ENCODE results near the gene FPR3. TPM values are rescaled to one million over a fixed set of nuclear protein-coding genes. Genes with fewer than 3 reads are reported as not detected.

Gene FPR3
- total and polyA plus RNA-seq, 2 donors (not counting 3 experiments of a cell fraction or from before 2014, with no cell fraction given) = not detected

DNA sequence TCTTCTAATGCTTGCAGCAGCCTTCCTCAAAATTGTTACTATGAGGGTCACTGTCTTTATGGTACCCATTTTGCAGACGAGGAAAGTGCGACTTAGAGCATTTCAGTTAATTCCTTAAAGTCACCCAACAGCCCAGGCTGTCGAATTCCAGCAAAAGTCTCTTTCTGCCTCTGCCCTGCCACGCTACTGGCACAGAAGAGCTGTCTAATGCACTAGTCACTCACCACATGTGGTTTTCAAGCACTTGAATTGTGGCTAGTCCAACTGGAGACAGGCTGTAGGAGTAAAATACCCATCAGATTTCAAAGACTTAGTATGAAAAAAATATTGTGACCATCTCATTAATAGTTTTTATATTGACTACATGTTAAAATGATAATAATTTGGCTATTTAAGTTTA is 45.0 kb upstream of the FPR3 start:
- no peak for DNase-seq (ENCODE audit: low read depth, low spot score)
- H3K9me3 ChIP-seq (replicated peaks; ENCODE audit: control insufficient read depth, insufficient read depth, low read length) = no peaks in the 10 kb centered on the region
- no peaks in the 10 kb centered on the region for H3K27me3 ChIP-seq (ENCODE audit: control insufficient read depth in 2 of 2, insufficient read depth in 2 of 2, low read length in 2 of 2)
- H3K9ac ChIP-seq (replicated peaks; ENCODE audit: extremely low read depth, insufficient read depth, low read length) = no peak overlapping the region
- TF ChIP-seq, protein P1, sequence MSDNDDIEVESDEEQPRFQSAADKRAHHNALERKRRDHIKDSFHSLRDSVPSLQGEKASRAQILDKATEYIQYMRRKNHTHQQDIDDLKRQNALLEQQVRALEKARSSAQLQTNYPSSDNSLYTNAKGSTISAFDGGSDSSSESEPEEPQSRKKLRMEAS (IDR thresholded peaks at IDR 0.05; ENCODE audit: insufficient read depth, insufficient read length) = no peak
- no peak for TF ChIP-seq CTCF (IDR thresholded peaks at IDR 0.05; ENCODE audit: extremely low read depth in 1 of 2, insufficient read depth in 1 of 2, low read depth in 1 of 2, low read length in 2 of 2)
- no peak for TF ChIP-seq GATA2 (IDR thresholded peaks at IDR 0.05; ENCODE audit: insufficient read depth, insufficient read length, low read depth, low read length)
- TF ChIP-seq JUN (IDR thresholded peaks at IDR 0.05; ENCODE audit: borderline replicate concordance, insufficient read depth, insufficient read length, low read depth) = no peak
- no peak for TF ChIP-seq POLR2A (IDR thresholded peaks at IDR 0.05; ENCODE audit: low read depth, low read length)
- TF ChIP-seq EZH2 (IDR thresholded peaks at IDR 0.05; ENCODE audit: borderline replicate concordance, low read depth, low read length, severe bottlenecking) = no peak
- TF ChIP-seq POLR2AphosphoS5 (IDR thresholded peaks at IDR 0.05; ENCODE audit: insufficient read depth, low read depth, low read length) = no peak
- TF ChIP-seq FOS (IDR thresholded peaks at IDR 0.05; ENCODE audit: borderline replicate concordance, insufficient read depth, low read length) = no peak
- FAIRE-seq = no peak
- no peak overlapping the region for H3K4me2 ChIP-seq (ENCODE audit: insufficient read depth, low read length)
- no TSS peak for BruUV-seq (replicated peaks)
- dilution Hi-C loops (cut with MboI; ENCODE audit: extremely low pct_ligation_motif_present, low sequenced_read_pairs) (no loop called here), intact Hi-C loops (cut with micrococcal nuclease) (no loop called here)
- no peaks in the 10 kb centered on the region for H3K36me3 ChIP-seq (ENCODE audit: control insufficient read depth in 2 of 2, extremely low read depth in 1 of 2, insufficient read depth in 2 of 2, low read length in 2 of 2)
- ChIA-PET CTCF (no interaction called here), POLR2A (no interaction called here)
- H3K27ac ChIP-seq (ENCODE audit: insufficient read depth, low read depth, low read length) = no peak overlapping the region
- no peaks in the 10 kb centered on the region for H3K4me1 ChIP-seq (ENCODE audit: control insufficient read depth, extremely low read depth, insufficient read depth, low read length)
- H2AFZ ChIP-seq (ENCODE audit: low read depth, low read length) = no peak overlapping the region
- H4K20me1 ChIP-seq (replicated peaks; ENCODE audit: control insufficient read depth, extremely low read depth, insufficient read depth, low read length) = no peaks in the 10 kb centered on the region
- no peaks in the 10 kb centered on the region for H3K79me2 ChIP-seq (ENCODE audit: control insufficient read depth, insufficient read depth, low read length)
- no peaks in the 10 kb centered on the region for H3K9me1 ChIP-seq (replicated peaks; ENCODE audit: control insufficient read depth, extremely low read depth, insufficient read depth, low read length)
- H3K4me3 ChIP-seq (replicated peaks in 1 of 3; ENCODE audit: insufficient read depth in 1 of 3, low read depth in 1 of 3, low read length in 3 of 3) = no peak overlapping the region

All from endothelial cell of umbilical vein (primary cell).